Liver (tissue), 2 donors: Measurements from ENCODE around the gene CARMIL1.

Source experiments
- EGR1 ChIP-seq, 2 donors: IDR thresholded peaks; 2 replicates each; pipeline ENCODE4 v1.6.1; 2016 to 2018; ENCODE audit warnings: antibody characterized with exemption in 2 of 2, low read depth in 2 of 2
- FOXA1 ChIP-seq: IDR thresholded peaks from 2 replicates; pipeline ENCODE4 v1.6.1; 2016; ENCODE audit warnings: antibody characterized with exemption
- TAF1 ChIP-seq: conservative IDR thresholded peaks from 2 replicates; pipeline ENCODE4 v1.6.1; 2016; ENCODE audit warnings: antibody characterized with exemption, mild to moderate bottlenecking
- donor health status: healthy.

GRCh38 chr6:25365154-25365553 lies 86.0 kb downstream of the CARMIL1 start:
- TF ChIP-seq EGR1 (IDR thresholded peaks at IDR 0.05; ENCODE audit: low read depth in 2 of 2), result no peak
- TF ChIP-seq TAF1, result no peak
- TF ChIP-seq FOXA1, result no peak
